HG03060 (cell line): ENCODE results near the gene PRKAR1B.
A peak's percentile ranks its signal among the peaks of the same experiment; 100 is the strongest.

Source experiments
- ATAC-seq: cut with Tn5 transposase; IDR thresholded peaks from one replicate; pipeline ENCODE4 v1.9.1; 2021; ENCODE audit warnings: low read depth, moderate number of reproducible peaks; ENCODE audit not compliant: unreplicated experiment

The PRKAR1B gene

DNA sequence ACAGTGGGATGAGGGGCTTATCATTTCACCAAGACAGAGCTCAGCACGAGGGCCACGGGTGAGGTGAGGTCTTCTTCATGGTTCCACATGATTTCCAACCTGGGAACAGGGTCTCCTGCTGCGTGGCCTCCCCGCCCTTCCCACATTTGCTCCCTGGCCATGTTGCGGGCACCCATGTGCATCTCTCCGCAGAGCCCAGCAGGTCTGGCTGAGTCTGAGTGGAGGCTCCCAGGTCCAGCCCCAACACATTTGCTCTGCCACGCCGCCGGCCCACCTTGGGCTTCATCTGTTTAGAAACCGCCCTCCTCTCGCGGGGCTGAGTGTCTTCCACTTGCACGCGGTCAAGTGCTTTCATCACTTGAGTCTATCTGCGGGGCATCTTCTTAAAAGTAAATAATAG, 14.8 kb upstream of the PRKAR1B start:
- no peak for ATAC-seq

- ATAC-seq: no peak
Measured at GRCh38 chr7:741191-741671, 14.2 kb upstream of the PRKAR1B start.

DNA sequence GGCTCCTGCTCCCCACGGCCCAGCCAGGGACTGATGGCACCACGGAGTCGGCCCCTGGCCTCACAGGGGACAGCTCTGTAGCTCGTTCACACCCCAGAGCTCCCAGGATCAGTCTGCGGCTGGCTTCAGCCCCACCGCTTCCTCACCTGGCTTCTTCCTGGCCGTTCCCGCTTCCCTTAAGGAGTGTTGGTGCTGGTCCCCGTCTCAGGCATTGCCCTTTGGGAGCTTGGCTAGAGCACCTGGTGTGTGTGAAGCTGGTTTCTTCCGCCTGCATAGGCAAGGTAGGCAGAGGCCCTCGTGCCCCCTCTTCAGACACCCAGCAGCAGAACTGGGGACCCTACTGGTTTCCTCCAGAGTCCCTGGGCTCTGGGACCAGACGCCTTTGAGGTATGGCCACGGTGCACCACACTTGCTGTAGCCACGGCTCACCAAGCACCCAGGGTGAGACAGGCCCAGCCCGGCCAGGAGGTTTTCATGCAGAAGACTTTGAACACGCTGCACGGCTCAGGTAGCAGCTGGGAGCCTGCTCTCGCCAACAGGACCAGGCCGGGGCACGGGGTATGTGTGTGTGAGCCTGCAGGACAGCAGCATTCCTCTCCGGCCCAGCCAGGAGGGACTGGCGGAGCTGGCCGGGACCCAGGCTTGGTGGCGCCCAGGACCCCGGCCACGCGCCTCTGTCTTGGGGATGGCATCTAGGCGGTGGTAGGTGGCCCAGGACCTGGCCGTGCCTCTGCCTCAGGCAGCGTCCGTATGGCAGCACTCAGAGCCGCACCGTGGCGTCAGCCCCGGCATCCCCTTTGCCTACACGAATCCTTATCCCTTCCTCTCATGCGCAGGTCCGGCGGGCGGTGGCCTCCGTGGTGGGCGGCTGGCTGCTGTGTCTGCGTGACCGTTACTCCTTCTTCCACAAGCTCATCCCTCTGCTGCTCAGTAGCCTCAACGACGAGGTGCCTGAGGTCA, 13.2 kb upstream of the PRKAR1B start:
- ATAC-seq: no peak

- no peak for ATAC-seq
Measured at GRCh38 chr7:739455-739982, 12.4 kb upstream of the PRKAR1B start.

DNA sequence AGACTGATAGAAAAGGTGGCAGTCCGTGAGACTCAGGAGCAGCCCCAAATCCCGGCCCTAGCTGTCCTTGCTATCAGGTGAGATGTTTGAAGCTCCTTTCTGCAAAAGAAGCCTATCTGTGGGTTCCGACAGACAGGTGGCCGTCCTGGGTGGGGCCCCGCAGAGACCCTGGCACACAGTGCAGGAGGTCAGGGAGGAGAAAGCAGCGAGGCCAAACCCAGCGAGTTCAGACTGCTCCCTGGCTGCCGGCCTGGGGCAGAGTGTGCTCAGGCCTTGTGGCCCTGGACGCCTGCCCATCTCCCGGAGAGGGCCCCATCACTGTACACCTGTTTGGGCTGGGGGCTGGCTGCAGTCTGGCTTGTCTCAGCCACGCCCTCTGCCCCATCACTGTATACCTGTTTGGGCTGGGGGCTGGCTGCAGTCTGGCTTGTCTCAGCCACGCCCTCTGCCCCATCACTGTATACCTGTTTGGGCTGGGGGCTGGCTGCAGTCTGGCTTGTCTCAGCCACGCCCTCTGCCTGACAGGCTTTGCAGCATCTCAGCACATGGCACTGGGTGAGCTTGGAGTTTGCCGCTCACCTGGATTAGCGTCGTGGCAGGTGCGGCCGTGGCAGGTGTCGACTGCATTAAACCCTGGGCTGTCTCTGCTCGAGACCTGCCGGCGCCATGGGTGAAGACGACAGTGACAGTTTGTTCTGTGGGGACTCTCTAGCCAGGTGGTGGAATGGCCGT, 11.8 kb upstream of the PRKAR1B start:
- ATAC-seq: no peak

DNA sequence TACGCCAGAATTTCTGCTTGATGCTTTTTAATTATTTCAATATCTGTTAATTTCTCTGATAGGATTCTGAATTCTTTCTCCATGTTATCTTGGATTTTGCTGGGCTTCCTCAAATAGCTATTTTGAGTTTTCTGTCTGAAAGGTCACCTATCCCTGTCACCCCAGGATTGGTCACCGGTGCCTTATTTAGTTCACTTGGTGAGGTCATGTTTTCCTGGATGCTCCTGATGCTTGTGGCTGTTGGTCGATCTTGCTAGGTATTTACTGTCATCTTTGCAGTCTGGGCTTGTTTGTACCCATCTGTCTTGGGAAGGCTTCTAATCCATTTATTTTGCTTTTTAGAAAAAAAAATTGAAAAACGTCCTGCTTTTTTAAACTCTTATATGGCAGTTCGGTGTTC, 11.2 kb upstream of the PRKAR1B start:
- ATAC-seq: no peak

DNA sequence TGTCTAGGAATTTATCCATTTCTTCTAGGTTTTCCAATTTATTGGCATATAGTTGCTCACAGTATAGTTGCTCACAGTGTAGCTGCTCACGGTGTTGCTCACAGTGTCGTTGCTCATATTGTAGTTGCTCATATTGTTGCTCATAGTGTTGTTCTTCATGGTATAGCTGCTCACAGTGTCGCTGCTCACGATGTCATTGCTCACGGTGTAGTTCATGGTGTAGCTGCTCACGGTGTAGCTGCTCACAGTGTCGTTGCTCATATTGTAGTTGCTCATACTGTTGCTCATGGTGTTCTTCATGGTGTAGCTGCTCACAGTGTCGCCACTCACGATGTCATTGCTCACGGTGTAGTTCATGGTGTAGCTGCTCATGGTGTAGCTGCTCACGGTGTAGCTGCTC, 7.7 kb upstream of the PRKAR1B start:
- ATAC-seq: no peak

DNA sequence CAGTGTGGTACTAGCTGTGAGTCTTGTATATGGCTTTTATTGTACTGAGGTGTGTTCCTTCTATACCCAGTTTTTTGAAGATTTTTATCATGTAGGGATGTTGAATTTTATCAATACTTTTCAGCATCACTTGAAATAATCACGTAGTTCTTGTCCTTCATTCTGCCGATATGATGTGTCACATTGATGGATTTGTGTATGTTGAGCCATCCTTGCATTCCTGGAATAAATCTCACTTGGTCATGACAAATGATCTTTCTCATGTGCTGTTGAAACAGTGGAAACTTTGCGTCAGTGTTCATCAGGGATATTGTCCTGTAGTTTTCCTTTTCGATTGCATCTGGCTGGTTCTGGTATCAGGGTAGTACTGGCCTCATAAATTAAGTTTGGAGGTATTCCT, 7.1 kb upstream of the PRKAR1B start:
- no peak for ATAC-seq

- no peak for ATAC-seq
Measured at GRCh38 chr7:732556-732955, 5.5 kb upstream of the PRKAR1B start.

DNA sequence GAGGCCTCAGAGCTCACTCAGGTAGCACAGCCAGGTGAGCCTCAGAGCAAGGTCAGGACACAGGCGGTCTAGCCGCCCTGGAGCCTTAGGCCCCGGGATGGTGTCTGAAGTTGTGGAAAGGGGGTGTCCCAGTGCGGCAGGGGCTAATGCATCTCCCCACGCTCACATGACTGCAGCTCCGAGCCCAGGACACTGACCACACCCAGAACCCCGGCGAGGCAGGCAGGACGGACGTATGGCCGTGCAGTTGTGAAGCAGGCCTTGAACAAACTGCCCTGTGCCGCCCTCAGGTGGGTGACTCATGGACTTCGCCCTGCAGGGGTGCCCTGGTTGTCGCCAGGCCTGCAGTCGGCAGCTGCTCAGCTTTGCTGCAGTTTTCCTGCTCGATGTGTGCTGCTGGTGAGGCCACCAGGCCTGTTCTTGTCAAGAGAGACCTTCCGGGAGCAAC, 5.0 kb upstream of the PRKAR1B start:
- no peak for ATAC-seq

- ATAC-seq: no peak
Measured at GRCh38 chr7:731440-732085, 4.5 kb upstream of the PRKAR1B start.

- no peak for ATAC-seq
Measured at GRCh38 chr7:730501-731439, 3.7 kb upstream of the PRKAR1B start.

GRCh38 chr7:729140-730000, 2.3 kb upstream of the PRKAR1B start:
- no peak for ATAC-seq

- ATAC-seq: no peak
Measured at GRCh38 chr7:728602-729001, 1.5 kb upstream of the PRKAR1B start.

DNA sequence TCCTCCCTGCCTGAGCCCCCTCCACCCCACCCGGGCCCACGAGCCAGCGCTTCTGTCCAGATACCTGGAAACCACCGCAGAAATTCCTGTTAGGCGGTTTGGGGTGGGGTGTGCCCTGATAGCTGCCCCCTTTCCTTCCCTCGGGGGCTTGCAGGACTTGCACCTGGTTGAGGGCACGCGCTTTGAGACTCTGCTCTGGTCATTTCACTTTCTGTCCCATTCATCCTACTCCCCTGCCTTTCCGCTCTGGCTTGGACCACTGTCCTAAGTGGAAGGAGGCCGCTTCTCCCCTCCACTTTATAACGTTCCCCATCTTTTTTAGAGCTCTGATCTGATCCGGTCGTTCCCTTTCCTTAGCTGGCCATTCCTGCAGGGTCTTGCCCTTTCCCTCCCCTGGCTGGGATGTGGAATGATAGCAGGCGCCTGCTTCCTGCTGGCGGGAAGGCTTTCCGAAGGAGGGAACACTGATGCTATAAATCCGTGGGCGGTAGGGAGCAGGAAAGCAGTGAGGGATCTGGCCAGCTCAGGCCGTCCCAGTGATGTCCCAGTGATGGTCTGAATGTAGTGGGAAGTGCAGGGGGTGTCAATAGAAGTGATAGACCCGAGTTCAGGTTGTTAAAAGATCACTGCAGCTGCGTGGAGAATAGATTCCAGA, 852 bp upstream of the PRKAR1B start:
- no peak for ATAC-seq

- peak; percentile 13 for ATAC-seq
Measured at GRCh38 chr7:726854-727103, 302 bp downstream of the PRKAR1B start.

DNA sequence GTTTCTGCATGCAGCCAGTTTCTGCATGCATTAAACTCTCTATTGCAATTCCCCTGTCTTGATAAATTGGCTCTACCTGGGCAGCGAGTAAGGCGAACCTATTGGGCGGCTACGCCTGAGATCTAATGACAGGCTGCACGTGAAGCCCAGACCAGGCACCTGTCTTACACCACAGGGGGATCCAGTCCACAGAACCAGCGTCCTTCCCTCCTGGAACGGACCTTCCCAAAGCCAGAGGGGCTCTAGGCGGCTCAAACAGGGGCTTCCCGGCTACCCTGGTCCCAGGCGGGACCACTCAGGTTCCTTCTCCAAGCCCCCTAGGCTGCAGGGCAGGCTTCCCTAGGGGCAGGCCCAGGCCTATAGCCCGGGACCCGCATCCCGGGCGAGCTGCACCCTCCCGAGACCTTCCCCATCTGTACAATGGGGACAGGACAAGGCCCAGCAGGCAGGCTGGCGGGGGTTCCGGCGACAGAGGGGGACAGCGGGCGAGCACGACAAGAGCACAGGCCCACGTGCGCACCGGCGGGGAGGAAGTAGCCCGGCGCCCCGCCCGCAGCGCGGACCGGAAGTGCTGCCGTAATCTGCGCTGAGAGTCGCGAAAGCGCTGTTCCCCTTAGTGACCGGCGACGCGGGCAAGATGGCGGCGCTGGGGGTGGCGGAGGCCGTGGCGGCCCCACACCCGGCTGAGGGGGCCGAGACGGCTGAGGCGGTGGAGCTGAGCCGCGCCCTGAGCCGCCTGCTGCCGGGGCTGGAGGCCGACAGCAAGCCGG, 812 bp downstream of the PRKAR1B start, which contains the start of gene DNAAF5:
DNAAF5 (plus strand) TSS at position 616 of the 770 bp plus-strand sequence; CDS start at position 638, 22 bp downstream.
- peak; percentile 78 for ATAC-seq
